Central memory CD8-positive, alpha-beta T cell (primary cell): ENCODE results near the gene MYL3.

Source experiments
- ATAC-seq: fragments of 150-1000 bp; cut with Tn5 transposase; replicated peaks from 2 replicates; pipeline ENCODE4 v1.10.0; 2022; ENCODE audit warnings: mild to moderate bottlenecking, moderate FRiP score, moderate number of reproducible peaks; ENCODE audit not compliant: poor library complexity, severe bottlenecking; ENCODE audit errors: extremely low read depth
- DNase-seq, 2 donors: peaks; one replicate each; pipeline ENCODE4 v3.0.0; 2021; ENCODE audit warnings: low spot score in 2 of 2
- H3K27ac Mint-ChIP-seq: one replicate; pipeline ENCODE4 v1.8.0; 2022; ENCODE audit warnings: low read depth, mild to moderate bottlenecking, moderate library complexity, mixed read lengths
- H3K27me3 Mint-ChIP-seq: one replicate; pipeline ENCODE4 v1.8.0; 2022; ENCODE audit warnings: mixed read lengths
- H3K36me3 Mint-ChIP-seq: one replicate; pipeline ENCODE4 v1.8.0; 2022; ENCODE audit warnings: mild to moderate bottlenecking, moderate library complexity, mixed read lengths; ENCODE audit not compliant: insufficient read depth
- H3K4me1 Mint-ChIP-seq: one replicate; pipeline ENCODE4 v1.8.0; 2022; ENCODE audit warnings: mixed read lengths
- H3K4me3 Mint-ChIP-seq: one replicate; pipeline ENCODE4 v1.8.0; 2022; ENCODE audit warnings: mild to moderate bottlenecking, moderate library complexity, mixed read lengths
- H3K9me3 Mint-ChIP-seq: one replicate; pipeline ENCODE4 v1.8.0; 2022; ENCODE audit warnings: mixed read lengths

Gene MYL3

GRCh38 chr3:46865546-46865945, 2.3 kb upstream of the MYL3 start:
- Mint-ChIP-seq H3K4me1 (no peaks in the 10 kb centered on the region), H3K9me3 (no peaks in the 10 kb centered on the region), H3K27me3 (peaks cover 9% of the 10 kb centered on the region), H3K36me3 (no peaks in the 10 kb centered on the region), H3K4me3 (no peak overlapping the region), H3K27ac (no peak overlapping the region)
- DNase-seq = no peak
- ATAC-seq = no peak

DNA sequence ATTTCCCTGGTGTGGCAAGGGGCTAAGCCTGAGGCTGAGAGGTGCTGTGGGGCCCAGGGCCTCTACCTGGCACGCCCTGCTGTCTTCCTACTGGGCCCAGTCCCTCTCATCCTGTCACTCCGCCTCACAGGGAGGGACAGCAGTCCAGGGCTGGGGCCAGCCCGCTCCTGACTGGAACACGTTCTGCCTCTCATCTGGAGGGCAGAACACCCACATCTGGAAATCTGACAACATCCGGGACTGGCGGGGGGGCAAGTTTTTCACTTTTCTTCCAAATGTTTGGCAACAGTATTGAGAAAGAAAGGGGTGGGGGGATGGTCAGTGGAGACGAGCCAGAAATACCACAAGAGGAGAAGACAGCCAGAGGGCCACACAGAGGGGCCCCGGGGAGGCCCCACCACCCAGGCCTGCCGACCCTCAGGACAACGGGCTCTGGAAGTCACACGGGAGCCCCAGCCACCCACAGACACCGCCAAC, 1.8 kb upstream of the MYL3 start:
- DNase-seq (no peak), ATAC-seq (no peak)
- no peak overlapping the region for H3K27ac Mint-ChIP-seq
- H3K9me3 Mint-ChIP-seq = no peaks in the 10 kb centered on the region
- H3K4me3 Mint-ChIP-seq = no peak overlapping the region
- H3K36me3 Mint-ChIP-seq = no peaks in the 10 kb centered on the region
- peaks cover 8% of the 10 kb centered on the region for H3K27me3 Mint-ChIP-seq
- no peaks in the 10 kb centered on the region for H3K4me1 Mint-ChIP-seq

- Mint-ChIP-seq H3K4me1 (no peaks in the 10 kb centered on the region), H3K27me3 (peaks cover under 1% of the 10 kb centered on the region), H3K27ac (no peak overlapping the region), H3K9me3 (no peaks in the 10 kb centered on the region), H3K36me3 (no peaks in the 10 kb centered on the region), H3K4me3 (no peak overlapping the region)
- ATAC-seq (no peak), DNase-seq (no peak)
These were observed 1.0 kb upstream of the MYL3 start for GRCh38 chr3:46864061-46864881.

DNA sequence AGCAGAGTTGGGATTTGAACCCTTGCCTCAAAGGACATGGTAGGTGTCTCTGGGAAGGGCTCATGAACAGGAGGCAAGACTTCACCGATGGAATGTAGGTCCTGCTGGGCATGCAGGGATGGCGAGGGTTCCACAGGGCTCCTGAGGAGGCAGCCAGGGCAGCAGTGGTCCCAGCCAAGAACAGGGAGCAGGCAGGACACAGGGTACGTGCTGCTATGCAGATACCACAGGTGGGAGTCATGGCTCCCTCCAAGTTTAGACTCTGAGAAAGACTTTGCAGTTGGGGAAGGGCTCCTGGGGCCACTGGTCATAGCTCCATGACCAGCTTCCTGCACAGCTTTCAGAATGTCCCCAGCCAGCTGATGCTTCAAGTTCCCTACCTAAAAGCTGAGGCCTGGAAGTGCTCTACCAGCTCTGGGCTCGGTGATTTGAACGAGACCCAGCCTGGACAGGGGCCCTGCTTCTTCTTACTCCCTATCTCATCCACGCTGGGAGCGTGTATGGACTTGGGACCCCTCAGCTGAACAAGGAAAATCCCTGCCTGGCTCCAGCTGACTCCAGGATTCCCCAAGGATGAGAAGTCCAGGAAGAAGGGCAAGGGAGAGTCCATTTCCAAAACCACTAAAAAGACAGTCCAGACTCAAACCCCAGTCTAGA, 747 bp downstream of the MYL3 start:
- Mint-ChIP-seq H3K27ac (no peak overlapping the region), H3K9me3 (no peaks in the 10 kb centered on the region), H3K27me3 (peaks cover 10% of the 10 kb centered on the region), H3K4me1 (no peaks in the 10 kb centered on the region), H3K36me3 (no peaks in the 10 kb centered on the region), H3K4me3 (no peak overlapping the region)
- DNase-seq (no peak), ATAC-seq (no peak)

GRCh38 chr3:46861605-46862368, 1.5 kb downstream of the MYL3 start:
- peaks cover 17% of the 10 kb centered on the region for H3K27me3 Mint-ChIP-seq
- no peak for ATAC-seq
- H3K4me1 Mint-ChIP-seq = no peaks in the 10 kb centered on the region
- no peak overlapping the region for H3K4me3 Mint-ChIP-seq
- H3K27ac Mint-ChIP-seq = no peak overlapping the region
- no peaks in the 10 kb centered on the region for H3K9me3 Mint-ChIP-seq
- no peaks in the 10 kb centered on the region for H3K36me3 Mint-ChIP-seq
- no peak for DNase-seq

DNA sequence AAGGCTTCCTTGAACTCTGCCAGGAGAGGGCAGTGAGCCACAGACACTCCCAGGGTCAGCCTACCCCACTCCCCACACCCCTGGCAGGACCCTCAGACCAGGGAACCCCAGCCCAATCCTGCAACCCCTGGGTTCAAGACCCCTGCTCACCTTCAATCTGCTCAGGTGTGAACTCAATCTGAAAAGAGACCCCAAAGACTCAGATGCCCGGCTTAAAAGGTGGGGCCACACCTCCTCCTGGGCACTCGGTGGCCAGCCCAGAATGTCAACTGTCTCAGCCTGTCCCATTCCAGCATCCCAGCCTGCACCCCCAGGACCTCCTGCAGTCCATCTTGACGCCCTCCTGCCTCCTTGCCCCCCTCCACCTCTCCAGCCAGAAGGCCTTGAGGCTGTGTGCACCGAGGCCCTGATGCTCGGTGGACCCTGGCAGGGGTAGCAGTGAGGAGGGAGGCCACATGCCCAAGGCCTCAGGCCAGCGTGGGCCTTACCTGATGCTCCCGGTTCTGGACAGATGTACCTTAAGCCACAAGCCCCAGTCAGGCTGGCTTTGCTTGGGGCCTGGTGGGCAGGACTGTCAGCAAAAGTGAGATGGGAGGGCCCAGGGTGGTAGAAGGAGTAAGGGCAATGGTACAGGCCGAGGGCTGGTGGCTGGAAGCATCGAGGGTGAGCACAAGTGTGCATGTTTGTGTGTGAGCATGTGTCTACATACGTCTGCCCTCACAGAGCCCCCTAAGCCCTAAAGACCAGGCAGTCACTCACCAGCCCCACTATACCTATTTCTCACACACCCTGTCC, 2.2 kb downstream of the MYL3 start:
- Mint-ChIP-seq H3K9me3 (no peaks in the 10 kb centered on the region), H3K4me1 (no peaks in the 10 kb centered on the region), H3K27me3 (peaks cover 25% of the 10 kb centered on the region), H3K36me3 (no peaks in the 10 kb centered on the region), H3K27ac (no peak overlapping the region), H3K4me3 (no peak overlapping the region)
- ATAC-seq (no peak), DNase-seq (no peak)

- DNase-seq = no peak
- H3K4me1 Mint-ChIP-seq = no peaks in the 10 kb centered on the region
- H3K27ac Mint-ChIP-seq = no peak overlapping the region
- H3K27me3 Mint-ChIP-seq = peaks cover 27% of the 10 kb centered on the region
- no peaks in the 10 kb centered on the region for H3K9me3 Mint-ChIP-seq
- H3K4me3 Mint-ChIP-seq = no peak overlapping the region
- ATAC-seq = no peak
- no peaks in the 10 kb centered on the region for H3K36me3 Mint-ChIP-seq
These were observed 3.0 kb downstream of the MYL3 start for GRCh38 chr3:46860017-46860809.

DNA sequence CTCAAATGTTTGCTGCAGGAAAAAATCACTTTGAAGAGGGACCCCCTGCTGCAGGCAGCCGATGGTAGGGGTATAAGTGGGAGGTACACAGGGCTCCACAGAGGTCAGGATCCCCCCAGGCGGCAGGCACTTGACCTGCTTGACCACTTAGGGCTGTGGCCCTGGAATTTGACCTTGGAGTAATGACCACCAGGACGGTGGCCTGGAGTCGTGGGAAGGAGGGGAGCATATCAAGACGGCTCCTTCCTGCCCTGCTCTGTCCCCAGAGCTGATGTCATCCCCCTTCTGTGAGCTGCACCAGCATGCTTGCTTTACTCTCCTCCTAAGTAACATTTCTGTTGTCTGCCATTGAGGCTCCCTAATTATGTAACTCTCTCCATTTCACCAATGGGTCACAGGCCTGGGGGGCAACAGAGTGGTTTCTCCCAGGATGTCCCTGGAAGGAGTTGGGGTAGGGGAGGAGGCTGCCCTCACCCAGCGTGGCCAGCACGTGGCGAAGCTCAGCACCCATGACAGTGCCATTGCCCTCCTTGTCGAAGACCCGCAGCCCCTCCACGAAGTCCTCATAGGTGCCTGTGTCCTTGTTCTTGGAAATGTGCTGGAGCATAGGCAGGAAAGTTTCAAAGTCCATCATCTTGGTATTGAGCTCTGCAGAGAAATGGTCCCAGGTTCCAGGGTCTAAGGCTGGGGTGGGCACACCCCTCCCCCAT, 4.1 kb downstream of the MYL3 start:
- Mint-ChIP-seq H3K27ac (no peak overlapping the region), H3K27me3 (peaks cover 27% of the 10 kb centered on the region), H3K4me1 (no peaks in the 10 kb centered on the region), H3K4me3 (no peak overlapping the region), H3K9me3 (no peaks in the 10 kb centered on the region), H3K36me3 (no peaks in the 10 kb centered on the region)
- no peak for ATAC-seq
- no peak for DNase-seq

- Mint-ChIP-seq H3K36me3 (no peaks in the 10 kb centered on the region), H3K9me3 (no peaks in the 10 kb centered on the region), H3K27ac (no peak overlapping the region), H3K27me3 (peaks cover 27% of the 10 kb centered on the region), H3K4me3 (no peak overlapping the region), H3K4me1 (no peaks in the 10 kb centered on the region)
- DNase-seq = no peak
- ATAC-seq = no peak
These were observed 4.8 kb downstream of the MYL3 start for GRCh38 chr3:46858456-46858855.

- Mint-ChIP-seq H3K27ac (no peak overlapping the region), H3K4me3 (no peak overlapping the region), H3K27me3 (peaks cover 27% of the 10 kb centered on the region), H3K36me3 (no peaks in the 10 kb centered on the region), H3K9me3 (no peaks in the 10 kb centered on the region), H3K4me1 (no peaks in the 10 kb centered on the region)
- no peak for ATAC-seq
- DNase-seq = no peak
These were observed 5.5 kb downstream of the MYL3 start for GRCh38 chr3:46857485-46858341.
